HG03103 (cell line): ENCODE results near the gene EDDM13.
"Not testable (repeated sequence)": the region's sequence is repeated elsewhere in the genome, so short reads cannot be mapped to it uniquely, and the experiment has no call there.

ENCODE experiments used
- ATAC-seq: cut with Tn5 transposase; IDR thresholded peaks from one replicate; pipeline ENCODE4 v1.9.1; 2021; ENCODE audit warnings: low read depth; ENCODE audit not compliant: unreplicated experiment

EDDM13 gene

DNA sequence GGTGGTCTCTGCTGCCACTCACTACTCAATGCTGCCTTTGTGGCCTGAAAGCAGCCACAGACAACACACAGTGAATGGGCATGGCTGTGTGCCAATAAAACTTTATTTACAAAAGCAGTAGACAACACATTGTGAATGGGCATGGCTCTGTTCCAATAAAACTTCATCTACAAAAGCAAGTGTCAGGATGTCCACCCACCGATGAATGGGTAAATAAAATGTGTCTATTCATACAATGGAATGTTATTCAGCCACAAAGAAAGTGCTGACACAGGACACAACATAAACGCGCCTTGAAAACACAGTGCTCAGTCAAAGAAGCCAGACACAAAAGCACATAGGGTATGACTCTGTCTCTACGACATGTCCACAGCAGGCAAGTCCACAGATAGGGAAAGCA lies 22.0 kb downstream of the EDDM13 start:
- ATAC-seq = no peak

DNA sequence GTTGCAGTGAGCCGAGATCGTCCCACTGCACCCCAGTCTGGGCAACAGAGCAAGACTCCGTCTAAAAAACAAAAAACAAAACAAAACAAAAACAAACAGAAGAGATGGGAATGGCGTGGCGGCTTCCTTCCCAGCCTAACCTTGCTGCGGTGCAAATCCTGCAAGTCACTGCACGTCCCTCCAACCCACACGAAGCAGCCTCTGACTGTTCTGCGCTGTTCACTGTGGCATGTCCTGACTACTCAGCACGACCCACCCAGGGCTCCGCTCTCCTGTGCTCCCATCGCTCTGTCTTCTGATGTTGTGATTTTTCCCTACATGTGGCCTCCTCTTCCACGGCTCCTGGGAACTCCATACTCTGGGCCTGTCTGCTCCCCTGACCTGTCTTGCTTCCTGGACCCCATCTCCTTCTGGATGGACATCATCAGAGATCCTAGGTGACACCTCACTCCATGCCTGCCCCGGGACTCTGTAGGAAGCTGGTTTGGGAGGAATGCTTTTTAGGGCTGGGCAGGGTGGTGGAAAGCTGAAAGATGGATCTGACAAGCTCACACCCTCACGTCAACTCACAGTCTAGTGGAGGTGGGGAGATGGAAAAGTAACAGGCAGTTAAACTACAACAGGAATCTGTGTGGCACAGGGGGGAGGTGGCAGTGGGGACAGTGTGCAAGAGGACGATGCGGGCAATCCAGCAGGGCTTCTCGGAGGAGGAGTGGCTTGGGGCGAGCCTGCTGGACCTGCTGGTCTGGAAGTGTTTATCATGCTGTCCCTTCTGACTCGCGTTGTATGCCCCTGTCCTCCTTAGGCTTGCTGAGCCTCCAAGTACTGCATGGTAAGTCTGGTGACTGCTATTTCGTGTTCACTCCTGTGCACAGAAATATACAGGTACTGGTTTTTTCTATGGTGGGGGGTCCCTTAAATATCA lies 23.2 kb downstream of the EDDM13 start:
- no peak for ATAC-seq

DNA sequence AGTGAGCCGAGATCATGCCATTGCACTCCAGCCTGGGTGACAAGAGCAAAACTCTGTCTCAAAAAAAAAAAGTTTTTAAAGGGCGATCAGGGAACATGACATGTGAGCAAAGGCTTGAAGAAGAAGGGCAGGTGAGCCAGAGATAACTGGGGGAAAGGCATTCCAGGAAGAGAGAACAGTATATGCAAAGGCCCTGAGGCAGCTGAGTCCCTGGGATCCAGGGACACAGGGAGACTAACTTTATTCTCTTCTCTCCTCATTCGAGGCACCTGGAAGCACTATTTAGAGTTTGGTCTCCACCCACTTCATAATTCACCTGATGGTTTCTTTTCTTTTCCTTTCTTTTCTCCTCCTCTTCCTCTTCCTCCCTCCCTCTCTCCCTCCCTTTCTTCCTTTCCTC lies 24.5 kb downstream of the EDDM13 start:
- no peak for ATAC-seq

DNA sequence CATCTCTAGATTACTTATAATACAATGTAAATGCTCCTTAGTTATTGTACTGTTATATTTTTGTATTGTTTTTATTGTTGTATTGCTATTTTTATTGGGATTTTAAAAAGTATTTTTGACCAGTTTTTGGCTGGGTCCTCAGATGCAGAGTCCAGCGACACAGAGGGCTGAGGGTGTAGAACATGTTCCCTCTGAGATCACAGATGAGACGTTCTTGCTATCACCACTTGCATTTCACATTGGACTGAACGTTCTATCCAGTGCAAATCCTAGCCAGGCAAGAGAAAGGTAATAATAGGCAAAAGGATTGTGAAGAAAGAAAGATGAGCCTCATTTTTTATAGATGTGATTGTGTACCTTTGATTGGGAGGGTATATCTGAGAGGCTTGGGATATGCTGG lies 27.1 kb downstream of the EDDM13 start:
- no peak for ATAC-seq

DNA sequence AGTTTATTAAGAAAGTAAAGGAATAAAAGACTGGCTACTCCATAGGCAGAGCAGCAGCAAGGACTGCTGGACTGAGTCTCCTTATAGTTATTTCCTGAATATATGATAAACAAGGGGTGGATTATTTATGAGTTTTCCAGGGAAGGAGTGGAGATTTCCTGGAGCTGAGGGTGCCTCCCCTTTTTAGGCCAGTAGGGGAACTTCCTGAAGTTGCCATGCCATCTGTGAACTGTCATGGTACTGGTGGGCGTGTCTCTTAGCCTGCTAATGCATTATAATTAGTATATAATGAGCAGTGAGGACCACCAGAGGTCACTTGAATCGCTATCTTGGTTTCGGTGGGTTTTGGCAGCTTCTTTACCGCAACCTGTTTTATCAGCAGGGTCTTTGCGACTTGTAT lies 28.6 kb downstream of the EDDM13 start:
- no peak for ATAC-seq

DNA sequence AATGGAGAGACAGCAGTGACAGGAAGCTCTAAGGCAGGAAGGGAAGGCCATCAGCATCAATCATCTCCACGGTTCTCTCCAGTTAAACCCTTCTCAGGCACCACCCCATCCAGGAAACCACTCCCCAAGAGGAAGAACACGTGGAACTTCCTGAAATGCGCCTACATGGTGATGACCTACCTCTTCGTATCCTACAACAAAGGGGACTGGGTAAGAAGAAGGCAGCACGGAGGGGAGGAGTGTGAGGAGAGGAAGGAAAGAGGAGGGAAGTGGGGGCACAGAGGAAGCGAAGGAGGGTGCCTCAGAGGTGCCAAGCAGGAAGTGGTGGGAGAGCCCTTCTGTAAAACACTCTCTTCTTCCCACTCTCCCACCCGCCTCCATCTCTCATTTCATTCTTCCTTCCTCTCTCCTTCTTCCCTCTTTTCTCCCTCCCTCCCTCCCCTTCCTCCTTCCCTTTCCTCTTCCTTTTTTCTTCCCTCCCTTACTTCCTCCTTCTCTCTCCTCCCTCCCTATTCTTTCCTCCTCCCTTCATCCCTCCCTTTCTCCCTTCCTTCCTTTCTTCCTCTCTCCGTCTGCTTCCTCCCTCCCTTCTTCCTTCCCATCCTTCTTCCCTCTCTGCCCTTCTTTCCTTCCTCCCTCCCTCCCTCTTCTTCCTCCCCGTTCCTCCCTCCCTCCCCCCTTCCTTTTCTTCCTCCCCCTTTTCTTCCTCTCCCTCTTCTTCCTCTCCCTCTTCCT lies 29.5 kb downstream of the EDDM13 start:
- ATAC-seq = no peak

DNA sequence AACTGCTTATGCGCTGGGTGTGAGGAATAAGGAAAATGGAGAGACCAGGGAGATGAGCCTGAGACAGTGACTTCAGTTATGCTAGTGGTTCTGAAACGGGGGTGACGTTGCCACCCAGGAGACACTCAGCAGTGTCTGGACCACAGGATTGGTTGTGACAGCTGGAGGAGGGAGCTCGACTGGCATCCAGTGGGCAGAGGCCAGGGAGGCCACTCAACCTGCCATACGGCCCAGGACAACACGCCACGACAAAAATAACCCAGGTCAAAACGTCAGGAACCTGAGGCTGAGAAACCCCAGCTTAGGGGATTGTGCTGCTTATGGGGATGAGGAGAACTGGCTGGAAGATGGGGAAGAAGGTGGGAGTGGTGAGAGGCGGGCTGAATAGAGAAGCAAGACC lies 31.7 kb downstream of the EDDM13 start:
- ATAC-seq = no peak

DNA sequence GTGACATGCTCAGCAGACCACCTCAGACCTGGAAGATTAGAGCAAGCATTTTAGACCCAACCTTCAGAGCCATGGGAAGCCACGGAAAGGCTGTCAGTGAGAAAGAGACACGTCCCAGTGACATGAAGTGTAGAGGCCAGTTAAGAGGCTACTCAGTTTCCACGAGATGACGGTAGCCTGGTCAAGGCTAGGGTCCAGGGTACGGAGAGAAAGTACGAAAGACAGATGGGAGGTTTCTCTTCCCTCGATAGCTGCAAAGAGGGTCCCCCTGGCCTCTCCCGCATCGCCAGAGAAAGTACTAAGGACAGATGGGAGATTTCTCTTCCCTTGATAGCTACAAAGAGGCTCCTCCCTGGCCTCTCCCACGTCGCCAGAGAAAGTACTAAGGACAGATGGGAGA lies 33.5 kb downstream of the EDDM13 start:
- no peak for ATAC-seq

DNA sequence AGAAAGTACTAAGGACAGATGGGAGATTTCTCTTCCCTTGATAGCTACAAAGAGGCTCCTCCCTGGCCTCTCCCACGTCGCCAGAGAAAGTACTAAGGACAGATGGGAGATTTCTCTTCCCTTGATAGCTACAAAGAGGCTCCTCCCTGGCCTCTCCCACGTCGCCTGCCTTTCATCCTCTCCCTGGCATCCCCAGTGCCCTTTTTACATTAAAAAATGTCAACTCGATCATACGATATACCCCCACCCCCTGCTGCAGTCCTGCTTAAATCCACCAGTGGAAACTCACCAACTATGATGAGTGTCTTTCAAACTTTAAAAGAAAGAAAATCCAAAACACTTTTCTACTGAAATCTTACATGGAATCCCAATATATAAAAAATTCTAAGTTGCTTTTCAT lies 34.5 kb downstream of the EDDM13 start:
- not testable (repeated sequence) for ATAC-seq

DNA sequence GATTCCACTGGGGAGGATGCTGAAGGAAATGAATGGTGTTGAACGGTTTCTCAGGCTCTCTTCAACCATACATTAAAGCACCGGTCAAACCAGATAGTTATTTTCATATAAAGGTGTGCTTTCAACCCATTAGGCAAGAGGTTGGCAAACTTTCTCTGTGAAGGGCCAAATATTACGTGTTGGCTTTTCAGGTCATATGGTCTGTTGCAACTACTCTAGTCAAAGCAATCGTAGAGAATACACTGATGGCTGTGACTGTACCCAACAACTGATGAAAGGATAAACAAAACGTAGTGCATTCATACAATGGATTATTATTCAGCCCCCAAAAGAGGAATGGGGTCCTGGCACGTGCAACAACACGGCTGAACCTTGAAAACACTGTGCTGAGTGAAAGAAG lies 36.2 kb downstream of the EDDM13 start:
- no peak for ATAC-seq

DNA sequence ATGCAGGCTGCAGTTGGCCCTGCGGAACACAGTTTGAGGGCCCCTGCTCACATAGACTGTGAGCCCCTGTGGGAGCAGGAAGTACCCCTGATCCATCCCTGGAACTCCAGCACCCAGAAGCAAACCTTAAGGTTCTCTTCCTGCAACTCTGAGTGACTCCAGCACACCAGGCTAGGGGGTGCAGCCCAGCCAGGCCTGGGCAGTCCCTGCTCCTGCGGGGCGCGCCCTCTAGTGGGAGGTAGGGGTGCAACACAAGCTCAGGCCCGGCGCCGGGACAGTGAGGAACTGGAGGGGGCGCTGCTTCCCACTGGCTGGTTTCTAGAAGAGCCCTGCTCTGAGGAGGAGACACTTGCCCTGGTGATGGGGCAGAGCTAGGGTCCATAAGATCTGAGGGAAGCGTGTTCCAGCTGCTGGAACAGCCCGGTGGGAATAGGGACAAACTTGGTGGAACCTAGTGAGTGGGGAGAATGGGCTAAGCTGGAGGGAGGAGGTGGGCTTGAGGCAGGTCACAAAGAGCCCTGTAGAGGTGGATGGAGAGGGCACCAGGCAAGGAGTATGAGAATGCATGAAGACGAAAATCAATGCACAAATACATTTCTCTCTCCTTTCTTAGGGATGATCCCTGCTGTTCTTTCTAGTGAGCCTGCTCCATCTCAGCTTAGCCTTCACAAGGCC lies 37.1 kb downstream of the EDDM13 start:
- ATAC-seq = no peak

DNA sequence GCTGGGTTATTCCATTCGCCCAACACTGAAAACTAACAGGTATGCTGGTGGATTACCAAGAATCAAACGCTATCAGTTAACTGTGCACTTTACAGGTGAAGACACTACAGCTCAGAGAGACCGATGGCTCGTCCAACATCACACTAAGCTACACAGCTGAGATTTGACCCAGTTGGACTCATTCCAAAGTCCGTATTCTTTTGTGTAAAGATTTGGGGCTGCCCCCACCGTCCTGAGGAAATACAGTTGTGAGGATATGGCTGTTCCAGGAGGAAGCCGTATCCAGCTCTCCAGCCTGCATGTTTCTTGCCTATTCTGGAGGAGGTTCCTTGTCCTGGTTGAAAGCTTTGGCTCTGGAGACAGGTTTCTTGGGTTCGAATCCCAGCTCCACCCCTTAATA lies 37.9 kb downstream of the EDDM13 start:
- ATAC-seq = no peak

DNA sequence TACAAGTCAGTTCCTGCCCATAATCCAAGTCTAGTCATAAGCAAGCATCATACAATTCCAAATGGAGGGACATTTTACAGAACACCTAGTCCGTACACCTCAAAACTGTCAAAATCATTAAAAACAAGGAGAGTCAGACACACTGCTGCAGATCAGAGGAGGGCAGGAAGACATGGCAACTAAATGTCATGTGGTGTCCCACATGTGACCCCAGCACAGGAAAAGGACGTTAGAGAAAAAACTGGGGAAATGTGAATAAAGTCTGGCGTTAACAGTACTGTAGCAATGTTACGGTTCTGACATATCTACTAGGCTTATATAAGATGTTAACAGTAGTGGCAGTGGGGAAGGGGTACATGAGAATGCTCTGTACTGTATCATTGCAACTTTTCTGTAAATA lies 39.8 kb downstream of the EDDM13 start:
- no peak for ATAC-seq

DNA sequence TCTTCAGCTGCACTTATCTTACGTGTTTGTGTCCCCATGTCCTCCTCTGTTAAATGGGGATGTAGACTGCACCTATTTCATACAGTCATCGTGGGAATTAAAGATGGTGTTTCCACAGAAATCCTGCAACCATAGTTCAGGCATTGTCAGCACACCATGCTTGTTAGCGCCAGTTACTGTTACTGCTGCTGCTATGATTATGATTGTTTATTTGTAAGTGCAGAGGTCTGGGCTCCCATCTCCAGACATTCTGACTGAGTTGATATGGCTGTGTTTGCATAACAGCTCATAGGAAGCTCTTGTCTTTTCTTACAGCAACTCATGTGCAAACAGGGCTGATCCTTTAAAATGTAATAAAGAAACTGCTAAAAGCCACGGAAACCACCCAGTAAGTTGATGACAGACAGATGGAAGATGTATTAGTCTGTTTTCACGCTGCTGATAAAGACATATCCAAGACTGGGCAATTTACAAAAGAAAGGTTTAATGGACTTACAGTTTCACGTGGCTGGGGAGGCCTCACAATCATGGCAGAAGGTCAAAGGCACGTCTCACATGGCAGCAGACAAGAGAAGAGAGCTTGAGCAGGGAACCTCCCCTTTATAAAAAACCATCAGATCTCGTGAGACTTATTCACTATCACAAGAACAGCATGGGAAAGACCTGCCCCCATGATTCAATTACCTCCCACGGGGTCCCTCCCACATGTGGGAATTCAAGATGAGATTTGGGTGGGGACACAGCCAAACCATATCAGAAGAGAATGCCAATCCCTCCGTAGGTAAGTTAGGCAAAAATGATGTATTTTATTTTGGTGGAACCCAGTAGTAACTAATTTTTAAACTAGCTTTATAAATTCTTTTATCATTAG lies 40.5 kb downstream of the EDDM13 start:
- ATAC-seq = no peak

DNA sequence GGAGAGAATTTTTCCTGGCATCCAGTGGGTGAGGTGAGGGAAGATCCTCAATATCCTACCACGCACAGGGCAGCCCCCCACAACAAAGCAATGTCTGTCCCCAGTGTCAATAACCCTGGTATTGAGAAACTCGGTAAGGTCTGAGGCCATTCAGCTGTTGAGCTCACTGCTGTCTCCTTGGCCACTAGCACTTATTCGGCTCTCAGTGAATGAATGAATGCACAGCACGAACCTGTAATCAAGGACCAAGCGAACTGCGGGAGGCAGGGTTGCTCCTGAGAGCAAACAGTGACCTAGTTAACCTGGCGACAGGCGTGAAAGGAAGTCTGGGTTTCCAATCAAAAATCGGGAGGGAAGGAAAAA lies 41.5 kb downstream of the EDDM13 start:
- ATAC-seq = no peak

DNA sequence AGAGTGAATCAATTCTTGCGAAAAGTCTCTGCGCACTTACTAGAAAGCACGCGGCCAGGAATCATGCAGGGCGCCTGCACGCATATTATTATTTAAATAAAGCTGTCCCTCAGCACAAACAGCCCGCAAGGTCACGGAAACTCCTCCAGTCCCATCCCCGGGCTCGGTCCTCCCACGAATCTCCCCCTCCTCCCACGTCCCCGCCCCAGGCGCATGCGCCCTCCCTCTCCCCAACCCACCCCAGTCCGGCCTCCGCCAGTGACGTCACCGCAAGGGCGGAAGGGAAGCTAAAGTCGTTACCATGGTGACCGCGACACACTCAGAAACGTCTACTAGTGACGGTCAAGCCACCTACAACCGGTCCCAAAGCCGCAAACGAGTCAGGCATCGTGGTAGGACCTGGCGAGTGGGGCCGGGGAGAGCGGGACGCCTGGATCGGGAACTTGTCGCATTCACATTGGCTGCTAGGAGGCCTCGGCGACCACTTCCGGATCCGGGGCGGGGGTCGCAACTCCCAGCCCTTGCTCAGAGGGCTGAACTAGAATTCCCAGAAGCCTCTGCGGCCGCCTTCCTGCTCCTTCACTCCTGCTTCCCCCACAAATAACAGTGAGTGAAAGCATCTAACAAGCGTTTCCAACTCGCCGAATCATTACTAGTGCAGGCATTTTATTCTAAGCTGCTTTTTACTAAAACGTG lies 42.0 kb downstream of the EDDM13 start, which contains the start of gene ZSCAN5A:
Gene ZSCAN5A (minus strand): TSS at position 459 of the 696 bp plus-strand sequence. CDS start 89,793 bp downstream, outside the sequence.
- ATAC-seq = peak; percentile 57

DNA sequence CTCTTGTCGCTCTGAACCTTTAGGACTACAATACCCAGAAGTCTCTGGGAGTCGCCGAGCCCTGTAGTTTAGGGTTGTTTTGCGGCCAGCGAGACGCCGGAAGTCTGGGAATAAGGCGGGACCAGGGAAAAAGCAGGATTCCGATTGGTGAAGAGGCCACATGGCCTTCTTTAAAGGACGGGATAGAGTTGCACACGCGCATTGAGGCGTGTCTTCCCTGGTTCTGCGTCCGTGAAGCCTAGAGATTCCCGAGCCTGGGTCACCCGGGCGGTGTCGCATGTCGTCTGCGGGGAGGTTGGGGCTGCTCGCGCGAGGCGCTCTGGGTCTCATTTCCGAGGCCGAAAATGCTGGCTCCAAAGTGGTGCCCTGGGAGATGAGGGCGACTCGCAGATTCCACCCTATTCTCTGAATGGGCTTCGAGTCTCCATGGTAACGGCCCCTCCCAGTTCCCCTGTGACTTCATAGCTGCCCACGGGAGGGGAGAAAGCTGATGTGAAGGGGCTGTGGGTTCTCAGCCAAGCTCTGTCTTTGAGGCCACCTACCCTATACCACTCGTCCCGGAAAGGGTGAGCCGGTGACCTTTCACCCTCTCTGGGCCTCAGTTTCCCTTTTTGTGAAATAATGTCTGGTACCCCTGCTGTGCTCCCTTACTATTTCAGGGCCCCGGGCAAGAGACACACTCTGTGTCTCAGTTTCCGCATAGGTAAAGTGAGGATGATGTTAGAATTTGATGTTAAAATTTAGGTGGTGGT lies 42.7 kb downstream of the EDDM13 start:
- peak; percentile 57 for ATAC-seq

DNA sequence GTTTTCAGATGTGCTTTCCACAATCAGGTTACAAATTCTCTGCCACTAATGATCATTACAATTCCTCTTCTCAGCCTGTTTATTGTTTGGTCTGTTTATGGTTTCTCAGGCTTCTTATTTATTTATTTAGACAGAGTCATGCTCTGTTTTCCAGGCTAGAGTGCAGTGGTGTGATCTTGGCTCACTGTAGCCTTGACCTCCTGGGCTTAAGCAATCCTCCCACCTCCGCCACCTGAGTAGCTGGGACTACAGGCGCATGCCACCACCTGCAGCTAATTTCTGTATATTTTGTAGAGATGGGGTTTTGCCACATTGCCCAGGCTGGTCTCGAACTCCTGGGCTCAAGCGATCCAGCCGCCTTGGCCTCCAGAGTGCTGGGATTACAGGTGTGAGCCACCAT lies 44.2 kb downstream of the EDDM13 start:
- ATAC-seq = no peak

DNA sequence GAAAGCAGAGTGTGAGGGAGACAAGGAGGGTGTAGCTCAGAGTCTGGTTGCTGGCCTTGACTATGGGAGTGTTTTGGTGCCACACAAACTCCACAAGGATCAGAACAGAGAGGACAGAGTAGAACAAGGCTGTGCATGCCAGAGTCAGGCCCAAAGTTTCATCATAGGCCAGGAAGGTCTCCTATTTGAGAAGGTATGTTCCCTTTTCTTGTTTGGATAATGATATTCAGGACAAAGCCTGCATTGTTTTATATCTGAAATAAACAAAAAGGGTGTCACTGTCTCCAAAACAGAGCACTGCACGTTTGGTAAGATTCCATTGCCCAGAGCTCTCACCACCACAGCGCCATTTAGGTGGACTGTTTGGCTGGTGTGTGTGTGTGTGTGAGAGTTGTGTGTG lies 45.2 kb downstream of the EDDM13 start:
- ATAC-seq = no peak
